COR-L47 (cell line): ENCODE results near the gene AMER2.
A peak's percentile ranks its signal among the peaks of the same experiment; 100 is the strongest.
"Not testable (repeated sequence)": the region's sequence is repeated elsewhere in the genome, so short reads cannot be mapped to it uniquely, and the experiment has no call there.

Source experiments
- DNase-seq: peaks from one replicate; lab custom pipeline; 2025; lab: John Stamatoyannopoulos, UW

AMER2 gene

GRCh38 chr13:25180775-25181537, 8.9 kb upstream of the AMER2 start:
- DNase-seq = no peak

- no peak for DNase-seq
These were observed 8.0 kb upstream of the AMER2 start for GRCh38 chr13:25179832-25180774.

DNA sequence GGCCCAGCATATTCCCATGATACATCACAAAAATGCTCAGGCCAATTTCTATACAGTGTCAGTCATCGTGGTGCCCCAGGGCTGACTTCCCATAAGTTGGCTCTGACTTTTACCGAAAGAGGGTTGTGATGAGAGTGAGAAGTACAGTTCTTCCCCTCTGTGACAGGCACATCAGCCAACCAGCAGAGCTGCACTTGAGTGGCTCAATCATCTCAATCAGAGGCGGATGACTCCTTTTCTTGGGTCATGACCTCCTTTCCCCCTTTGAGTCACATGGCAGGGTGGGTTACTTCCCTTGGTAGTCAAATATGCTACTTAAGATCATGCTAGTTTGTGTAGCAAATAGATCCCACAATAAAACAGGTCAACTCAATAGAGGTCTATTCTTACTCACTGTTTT, 6.9 kb upstream of the AMER2 start:
- DNase-seq = no peak

GRCh38 chr13:25178070-25178469, 6.0 kb upstream of the AMER2 start:
- no peak for DNase-seq

GRCh38 chr13:25177636-25178035, 5.5 kb upstream of the AMER2 start:
- no peak for DNase-seq

GRCh38 chr13:25177012-25177411, 4.9 kb upstream of the AMER2 start:
- no peak for DNase-seq

DNA sequence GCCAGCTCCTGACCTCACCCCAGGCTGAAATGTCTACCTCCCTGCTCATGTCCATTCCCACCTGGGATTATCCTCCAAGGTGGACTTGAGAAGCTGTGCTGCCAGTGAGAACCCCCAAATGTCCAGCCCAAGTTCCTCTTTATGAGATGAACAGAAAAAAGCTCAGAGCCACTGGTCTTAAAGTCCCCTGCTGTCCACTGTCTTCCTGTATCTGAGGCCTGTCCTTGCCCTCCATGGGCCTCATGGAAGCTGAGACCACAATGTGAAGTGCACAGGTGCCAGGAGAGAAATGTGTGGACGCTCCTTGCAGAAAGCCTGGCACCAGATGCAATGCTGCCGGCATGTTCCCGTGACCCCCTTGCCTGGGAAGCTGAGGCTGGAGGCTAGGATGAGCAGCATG, 3.3 kb upstream of the AMER2 start:
- no peak for DNase-seq

- no peak for DNase-seq
These were observed 2.9 kb upstream of the AMER2 start for GRCh38 chr13:25175026-25175425.

- DNase-seq = no peak
These were observed 2.2 kb upstream of the AMER2 start for GRCh38 chr13:25174304-25174703.

GRCh38 chr13:25172303-25172630, 179 bp upstream of the AMER2 start:
- DNase-seq = no peak

DNA sequence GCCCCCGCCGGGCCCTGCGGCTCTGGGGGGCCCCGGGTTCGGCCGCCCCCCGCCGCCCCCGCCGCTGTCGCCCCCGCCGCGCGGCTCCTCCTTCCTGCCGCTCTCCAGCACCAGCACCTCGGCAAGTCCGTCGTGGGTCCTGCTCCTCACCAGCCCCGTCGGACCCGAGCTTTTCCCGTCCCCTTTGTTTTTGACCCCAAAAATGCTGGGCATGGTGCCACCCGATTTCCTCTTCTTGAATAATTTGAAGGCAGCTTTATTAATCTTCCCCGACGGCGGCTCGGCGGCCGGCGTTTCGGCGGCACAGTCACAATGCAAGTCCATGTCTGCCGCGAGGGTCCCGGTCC, 945 bp downstream of the AMER2 start:
- DNase-seq = no peak

- DNase-seq = peak; percentile 77
These were observed 1.5 kb downstream of the AMER2 start for GRCh38 chr13:25170554-25171111.

DNA sequence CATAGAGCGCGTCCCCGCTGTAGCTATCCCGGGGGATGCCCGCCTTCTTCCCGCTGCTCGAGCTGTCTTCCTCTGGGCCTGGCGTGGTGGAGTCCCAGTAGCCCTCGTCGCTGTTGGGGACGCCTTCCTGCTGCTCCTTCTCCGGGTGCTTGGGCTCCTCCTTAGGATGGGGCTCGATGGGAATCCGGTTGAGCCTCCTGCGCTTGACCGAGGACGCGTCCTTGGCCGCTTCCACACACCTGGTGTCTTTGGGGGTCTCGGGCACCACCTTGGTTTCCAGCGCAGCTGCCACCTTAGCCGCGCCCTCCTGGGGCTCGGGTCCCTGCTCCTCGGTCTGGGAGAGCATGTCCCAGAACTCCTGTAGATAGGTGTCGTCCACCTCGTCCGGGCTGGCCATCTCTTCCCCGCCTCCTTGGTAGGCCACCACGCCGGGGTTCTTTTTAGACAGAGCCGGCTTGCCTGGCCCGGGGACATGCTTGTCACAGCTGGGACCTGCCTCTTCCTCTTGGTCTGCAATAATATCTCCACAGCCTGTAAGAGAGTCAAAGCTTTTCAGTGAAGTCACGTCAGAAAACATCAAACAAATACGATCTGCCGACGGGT, 2.0 kb downstream of the AMER2 start:
- no peak for DNase-seq

GRCh38 chr13:25169356-25169755, 2.7 kb downstream of the AMER2 start:
- no peak for DNase-seq

DNA sequence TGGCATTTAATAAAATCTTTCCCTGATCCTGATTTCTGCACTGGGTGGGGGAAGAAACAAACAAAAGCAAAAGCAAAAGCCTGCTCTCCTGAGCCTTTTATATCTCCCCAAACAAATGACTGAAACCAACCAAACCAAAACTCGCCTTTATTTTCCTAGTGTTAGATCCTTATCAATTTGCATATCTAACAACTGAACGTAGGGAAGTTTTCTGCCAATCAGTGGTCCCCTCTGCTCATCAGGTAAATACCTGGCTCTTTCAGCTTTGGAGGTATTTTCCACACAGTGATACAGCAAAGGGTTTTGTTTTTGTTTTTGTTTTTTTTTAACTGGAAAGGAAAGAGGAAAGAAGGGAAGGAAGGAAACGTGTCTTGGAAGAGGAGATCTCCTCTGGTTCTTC, 3.3 kb downstream of the AMER2 start:
- no peak for DNase-seq

- no peak for DNase-seq
These were observed 4.5 kb downstream of the AMER2 start for GRCh38 chr13:25167382-25168174.

GRCh38 chr13:25166306-25166705, 5.8 kb downstream of the AMER2 start:
- no peak for DNase-seq

GRCh38 chr13:25165663-25166062, 6.4 kb downstream of the AMER2 start:
- no peak for DNase-seq

- DNase-seq = not testable (repeated sequence)
These were observed 6.9 kb downstream of the AMER2 start for GRCh38 chr13:25165163-25165562.

DNA sequence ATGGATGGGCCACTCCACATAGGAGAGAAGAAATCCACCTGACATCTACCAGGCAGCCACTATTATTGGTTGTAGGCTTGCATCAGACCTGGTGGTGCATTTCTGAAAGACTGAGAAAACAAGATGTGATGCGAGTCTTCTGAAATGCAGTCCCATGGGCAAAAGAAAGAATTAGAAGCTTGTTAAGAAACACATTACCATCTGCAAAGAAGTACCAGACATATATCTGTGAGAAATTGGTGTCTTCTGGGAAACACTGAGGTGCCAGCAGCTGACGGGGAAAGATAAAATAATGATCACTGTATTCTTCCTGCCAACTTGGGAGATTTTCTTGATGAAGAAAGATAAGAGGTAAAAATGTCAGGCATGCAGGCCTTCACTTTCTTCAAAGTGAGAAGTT, 14.4 kb downstream of the AMER2 start:
- no peak for DNase-seq

DNA sequence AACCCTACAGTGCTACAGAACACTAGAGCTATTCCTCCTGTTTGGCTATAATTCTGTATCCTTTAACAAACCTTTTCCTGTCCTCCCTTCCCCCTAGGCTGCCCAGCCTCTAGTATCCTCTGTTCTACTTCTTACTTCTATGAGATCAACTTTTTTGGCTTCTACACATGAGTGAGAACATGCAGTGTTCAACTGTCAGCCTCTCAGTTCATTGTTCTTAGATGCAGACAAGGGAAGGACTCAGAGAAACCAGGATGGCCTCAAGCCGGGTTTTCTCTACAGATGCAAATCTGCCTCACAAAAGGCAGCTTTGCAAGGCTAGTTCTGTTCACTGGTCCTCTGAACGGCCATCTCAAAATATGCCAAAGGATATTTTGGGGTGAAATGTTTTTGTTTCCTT, 18.4 kb downstream of the AMER2 start:
- peak; percentile 57 for DNase-seq

GRCh38 chr13:25151626-25152195, 20.4 kb downstream of the AMER2 start:
- no peak for DNase-seq
